Endothelial cell of hepatic sinusoid (primary cell): Measurements from ENCODE around the gene HECTD4.

ENCODE experiments used
- in situ Hi-C: cut with HindIII; loops from 2 replicates; pipeline ENCODE4 v1.10.0; 2017; ENCODE audit warnings: low sequenced_read_pairs

The HECTD4 gene

DNA sequence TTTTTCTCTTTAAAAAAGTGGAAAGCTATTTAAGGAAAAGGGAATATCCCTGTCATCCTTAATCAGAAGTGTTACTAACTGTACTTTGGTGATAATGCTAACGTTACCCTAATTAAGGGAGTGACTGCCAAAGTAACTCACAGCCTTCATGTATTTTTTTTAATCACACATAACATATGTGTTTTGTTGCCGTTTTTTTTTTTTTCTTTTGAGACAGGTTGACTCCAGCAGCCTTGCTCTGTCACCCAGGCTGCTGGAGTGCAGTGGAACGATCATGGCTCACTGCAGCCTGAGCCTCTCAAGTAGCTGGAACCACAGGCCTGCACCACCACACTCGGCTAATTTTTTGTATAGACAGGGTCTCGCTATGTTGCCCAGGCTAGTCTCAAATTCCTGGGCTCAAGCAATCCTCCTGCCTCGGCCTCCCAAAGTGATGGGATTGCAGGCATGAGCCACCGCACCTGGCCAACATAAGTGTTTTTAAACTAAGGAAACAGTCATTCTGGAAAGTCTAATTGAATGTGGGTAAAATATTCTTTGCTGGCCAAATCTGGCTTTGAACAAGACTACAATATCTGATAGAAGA is 56.5 kb downstream of the HECTD4 start:
- in situ Hi-C loops, result no loop called here

DNA sequence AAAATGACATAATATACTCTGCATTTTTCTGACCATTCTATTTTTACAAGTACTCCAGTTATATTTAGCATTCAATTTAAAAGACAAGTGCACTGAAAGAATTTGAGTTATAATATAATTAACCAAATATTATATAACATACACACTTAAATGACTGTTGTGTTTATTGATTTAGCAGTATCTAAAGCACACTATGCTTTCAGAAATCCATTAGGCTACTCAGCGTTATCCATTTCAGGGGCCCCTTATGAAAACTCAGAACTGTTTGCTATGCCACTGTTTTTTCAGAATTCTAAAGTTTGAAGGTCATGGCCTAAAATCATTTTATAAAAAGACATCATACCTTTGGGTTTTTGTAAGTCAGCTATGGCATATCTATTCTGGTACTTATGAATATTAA is 57.1 kb downstream of the HECTD4 start:
- in situ Hi-C loops, result no loop called here

GRCh38 chr12:112322882-112323547 is 59.2 kb downstream of the HECTD4 start:
- in situ Hi-C loops, result no loop called here

DNA sequence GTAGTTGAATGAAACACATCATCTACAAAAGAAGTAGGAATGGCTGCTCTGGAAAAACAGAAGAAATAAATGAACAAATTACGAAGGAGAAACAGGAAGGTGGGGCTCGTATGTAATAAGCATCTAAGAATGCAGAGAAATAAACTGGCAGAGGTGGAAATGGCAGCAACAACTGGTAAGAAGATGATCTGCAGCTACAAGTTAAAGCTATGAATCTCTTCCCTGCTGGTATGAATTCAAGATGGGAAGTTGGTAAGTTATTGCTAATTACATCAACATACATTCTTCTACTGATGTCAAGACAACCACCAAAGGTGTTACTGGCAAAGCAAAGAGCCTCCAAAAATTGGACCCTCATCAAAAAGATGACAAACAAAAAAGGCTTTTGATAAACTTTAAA is 59.8 kb downstream of the HECTD4 start:
- in situ Hi-C loops, result no loop called here

GRCh38 chr12:112321245-112321644 is 61.0 kb downstream of the HECTD4 start:
- in situ Hi-C loops, result no loop called here

GRCh38 chr12:112319395-112319794 is 62.8 kb downstream of the HECTD4 start:
- in situ Hi-C loops, result no loop called here

GRCh38 chr12:112317481-112317880 is 64.8 kb downstream of the HECTD4 start:
- in situ Hi-C loops, result no loop called here

DNA sequence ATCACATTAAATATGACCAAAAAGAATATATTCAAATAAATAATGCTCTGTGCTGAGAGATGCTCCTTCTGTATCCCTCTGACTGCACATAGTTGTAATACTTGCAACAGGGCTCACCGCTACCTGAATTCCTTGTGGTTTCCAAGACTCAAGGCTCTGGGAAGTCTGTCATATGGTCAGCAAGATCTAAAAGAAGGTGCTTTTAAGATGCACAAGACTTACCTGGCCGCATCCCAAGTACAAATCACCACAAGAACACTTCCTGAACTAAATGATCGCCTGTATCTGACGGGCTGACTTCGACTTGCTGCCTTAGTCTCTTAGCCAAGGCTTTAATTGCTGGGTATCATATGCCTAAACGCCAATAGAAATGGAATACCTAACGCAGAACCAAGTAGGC is 67.2 kb downstream of the HECTD4 start:
- in situ Hi-C loops, result no loop called here

DNA sequence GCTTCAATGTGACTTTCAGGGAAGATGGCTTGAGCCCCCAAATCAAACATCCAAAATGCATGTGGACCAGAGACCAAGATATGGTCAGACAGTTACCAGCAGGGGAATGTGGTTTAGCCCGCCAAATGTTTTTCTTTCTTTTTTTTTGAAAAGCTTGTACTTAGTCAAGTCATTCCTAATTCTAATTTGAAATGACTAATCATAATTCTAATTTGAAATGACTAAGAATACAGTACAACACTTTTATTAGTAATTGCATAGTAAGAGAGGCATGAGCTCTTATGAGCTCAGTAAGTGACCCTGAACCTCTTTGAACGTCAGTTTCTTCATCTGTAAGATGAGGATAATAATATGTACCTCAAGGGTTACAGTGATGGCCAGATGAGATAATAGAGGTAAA is 72.4 kb downstream of the HECTD4 start:
- in situ Hi-C loops, result no loop called here

DNA sequence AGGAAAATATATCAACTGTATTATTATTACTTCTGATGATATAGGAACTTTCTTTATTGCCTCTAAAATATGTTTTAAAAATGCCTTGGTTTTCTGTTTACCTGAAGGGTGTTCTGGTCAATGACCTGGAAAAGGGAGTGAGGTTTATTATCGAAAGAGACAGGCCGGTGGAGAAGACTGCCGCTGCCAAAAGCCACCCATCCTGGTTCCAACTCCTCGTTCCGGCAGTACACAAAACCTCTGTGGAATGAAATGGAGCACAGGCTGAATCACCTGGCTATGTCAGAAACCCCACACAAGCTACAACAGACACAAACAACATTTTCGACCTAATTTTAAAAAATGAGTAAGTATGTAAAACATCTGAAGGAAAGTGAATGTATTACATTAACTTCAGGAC is 73.6 kb downstream of the HECTD4 start:
- in situ Hi-C loops, result no loop called here

DNA sequence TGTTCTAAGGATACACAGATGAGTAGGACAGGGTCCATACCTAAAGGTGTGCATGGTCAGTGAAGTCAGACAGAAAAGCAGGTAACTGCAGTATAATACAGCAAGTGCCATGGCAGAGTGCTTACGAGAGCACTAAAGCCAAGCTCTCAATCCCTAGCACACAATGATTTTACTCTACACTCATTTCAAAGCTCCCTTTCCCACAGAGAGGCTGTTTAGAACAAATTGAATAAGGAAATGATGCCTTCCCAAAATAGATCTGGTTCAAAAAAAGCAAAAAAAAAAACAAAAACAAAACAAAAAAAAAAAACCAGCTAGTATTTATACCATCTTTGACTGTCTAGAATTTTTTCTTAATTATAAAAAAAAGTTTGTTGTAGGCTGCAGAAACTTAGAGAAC is 74.1 kb downstream of the HECTD4 start:
- in situ Hi-C loops, result no loop called here

- in situ Hi-C loops, result no loop called here
Measured at GRCh38 chr12:112307317-112308011, 74.8 kb downstream of the HECTD4 start.

- in situ Hi-C loops, result no loop called here
Measured at GRCh38 chr12:112305951-112306350, 76.3 kb downstream of the HECTD4 start.

DNA sequence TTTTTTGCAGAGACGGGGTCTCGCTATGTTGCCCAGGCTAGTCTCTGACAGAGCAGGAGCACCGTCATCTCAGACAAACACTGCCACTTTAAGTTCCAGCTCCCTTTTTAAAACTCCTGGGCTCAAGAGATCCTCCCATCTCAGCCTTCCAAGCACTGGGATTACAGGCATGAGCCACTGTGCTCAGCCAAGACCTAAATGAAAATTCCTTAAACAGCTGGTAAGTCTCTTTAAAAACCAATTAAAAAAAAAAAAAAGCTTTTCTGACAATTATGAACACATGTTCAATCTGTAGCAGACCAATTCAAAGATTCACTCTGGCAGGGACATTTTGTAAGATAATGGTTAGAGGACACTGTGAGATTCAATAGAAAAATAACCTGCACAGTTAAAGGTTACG is 77.8 kb downstream of the HECTD4 start:
- in situ Hi-C loops, result loop anchor here (5.0 kb wide), 1 partner anchor 38 kb away; no protein-coding TSS in a partner anchor

- in situ Hi-C loops, result loop anchor here (5.0 kb wide), 1 partner anchor 39 kb away; no protein-coding TSS in a partner anchor
Measured at GRCh38 chr12:112303799-112304198, 78.4 kb downstream of the HECTD4 start.

DNA sequence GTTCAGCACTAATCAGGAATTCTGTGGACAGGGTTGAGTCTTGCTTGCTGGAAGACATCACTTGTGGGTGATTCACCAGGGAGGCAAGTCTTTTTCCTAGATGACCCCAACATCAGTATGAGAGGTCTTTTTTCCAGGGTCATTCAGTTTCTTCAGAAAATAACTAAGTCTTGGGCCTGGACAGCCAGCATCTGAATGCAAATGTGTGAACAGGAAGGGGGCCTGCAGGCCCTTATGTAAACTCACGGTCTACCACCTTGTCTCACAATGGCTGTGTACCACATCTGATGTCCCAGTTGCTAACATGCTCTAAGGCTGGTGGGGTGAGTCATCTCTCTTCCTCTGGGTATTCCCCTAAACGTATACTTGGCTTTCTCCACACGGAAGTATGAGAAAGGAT is 79.2 kb downstream of the HECTD4 start:
- in situ Hi-C loops, result loop anchor here (5.0 kb wide), 1 partner anchor 39 kb away; no protein-coding TSS in a partner anchor

DNA sequence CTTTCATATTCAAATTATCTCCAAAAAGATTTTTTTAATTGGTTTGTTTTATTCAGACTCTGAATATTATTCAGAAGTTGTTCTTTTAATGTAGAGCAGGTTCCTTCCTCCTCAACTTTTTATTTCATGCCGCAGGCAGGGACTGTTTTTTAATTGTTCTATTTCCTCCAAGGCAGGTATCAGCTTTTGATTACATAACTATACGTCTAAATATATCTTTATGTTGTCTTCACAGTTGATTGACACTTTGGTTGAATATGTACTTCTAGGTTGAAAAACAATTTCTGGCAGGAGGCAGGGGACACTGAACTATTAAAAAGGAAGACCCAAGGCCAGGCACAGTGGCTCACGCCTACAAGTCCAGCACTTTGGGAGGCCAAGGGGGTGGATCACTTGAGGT is 82.5 kb downstream of the HECTD4 start:
- in situ Hi-C loops, result loop anchor here (5.0 kb wide), 1 partner anchor 43 kb away; no protein-coding TSS in a partner anchor

- in situ Hi-C loops, result no loop called here
Measured at GRCh38 chr12:112297188-112297587, 85.0 kb downstream of the HECTD4 start.

GRCh38 chr12:112296183-112296582 is 86.0 kb downstream of the HECTD4 start:
- in situ Hi-C loops, result no loop called here

DNA sequence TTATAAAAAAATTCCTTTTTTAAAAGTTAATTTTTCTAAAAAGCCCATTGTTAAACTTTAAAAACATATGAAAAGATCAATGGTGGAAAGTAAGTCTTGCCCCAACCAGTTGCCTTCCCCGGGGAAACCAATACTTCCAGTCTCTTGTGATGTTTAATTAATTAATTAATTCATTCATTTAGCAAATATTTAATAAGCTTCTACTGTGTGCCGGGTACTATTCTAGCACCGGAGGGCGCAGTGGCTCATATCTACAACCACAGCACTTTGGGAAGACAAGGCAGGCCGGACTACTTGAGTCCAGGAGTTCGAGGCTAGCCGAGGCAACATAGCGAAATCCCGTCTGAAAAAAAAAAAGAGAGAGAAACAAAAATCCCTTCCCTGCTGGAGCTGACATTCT is 87.4 kb downstream of the HECTD4 start:
- in situ Hi-C loops, result no loop called here

GRCh38 chr12:112288638-112289037 is 93.6 kb downstream of the HECTD4 start:
- in situ Hi-C loops, result no loop called here
